HepG2 (cell line): ENCODE results near the gene PCDH12. TPM values are rescaled to one million over a fixed set of nuclear protein-coding genes. Genes with fewer than 3 reads are reported as not detected.

Source experiments
- ATAC-seq: fragments of 200-7000 bp; cut with Tn5 transposase; 3 replicates; pipeline ENCODE4 v1.9.1; 2020; ENCODE audit warnings: mild to moderate bottlenecking, moderate library complexity
- BruUV-seq: library from RNA; stranded (reverse); fragments of 400-500 nt; replicated peaks from 2 replicates; lab custom pipeline; 2021; lab: Mats Ljungman, UMichigan
- CTCF ChIA-PET: fragments of 300-600 bp; formaldehyde crosslinking; extraction: SDS; loops from one replicate; lab custom pipeline; 2021; ENCODE audit warnings: low total read pairs, inconsistent platforms, low intra/inter-chr PET ratio; lab: Yijun Ruan, JAX
- POLR2A ChIA-PET: fragments of 350-600 bp; sonication (Branson Sonifier 250); formaldehyde crosslinking; loops from one replicate; lab custom pipeline; 2020; ENCODE audit warnings: antibody characterized with exemption, inconsistent platforms; lab: Yijun Ruan, JAX
- DNase-seq: peaks from one replicate; pipeline ENCODE4 v3.0.0-alpha.2; 2015; ENCODE audit warnings: low spot score
- FAIRE-seq: peaks from 3 replicates; lab custom pipeline; 2011; peaks lifted over from hg19 to GRCh38; lab: Jason Lieb, UNC
- H2AFZ ChIP-seq: one replicate; pipeline ENCODE4 v1.6.1; 2011; ENCODE audit warnings: low read length, inconsistent platforms
- H3K27ac ChIP-seq: fragments of 300-600 bp; 3 replicates; pipeline ENCODE4 v1.8.0; 2011; ENCODE audit warnings: mixed run types, mild to moderate bottlenecking, mixed read lengths, low read length, inconsistent platforms; ENCODE audit not compliant: insufficient read depth; ENCODE audit errors: extremely low read length
- H3K27me3 ChIP-seq, 2 experiments: fragments of 200-600 bp in 1 of 2; 2 replicates in 1 of 2; 3 replicates in 1 of 2; pipeline versions ENCODE4 v1.6.0 to v1.8.0; 2011; ENCODE audit warnings: low read length in 2 of 2, mild to moderate bottlenecking in 2 of 2, moderate library complexity in 2 of 2, inconsistent platforms in 1 of 2; ENCODE audit not compliant: insufficient read depth in 2 of 2, control insufficient read depth in 1 of 2
- H3K36me3 ChIP-seq, 2 experiments: fragments of 200-600 bp in 1 of 2; replicated peaks in 1 of 2; 2 replicates in 1 of 2; 3 replicates in 1 of 2; pipeline versions ENCODE4 v1.5.1 to v1.8.0; 2011; ENCODE audit warnings: low read length in 2 of 2, inconsistent platforms in 1 of 2; ENCODE audit not compliant: insufficient read depth in 2 of 2, control insufficient read depth in 1 of 2
- H3K4me1 ChIP-seq: 2 replicates; pipeline ENCODE4 v1.5.1; 2012; ENCODE audit warnings: low read length, inconsistent platforms; ENCODE audit not compliant: insufficient read depth
- H3K4me2 ChIP-seq: 2 replicates; pipeline ENCODE4 v1.6.0; 2011; ENCODE audit warnings: low read depth, low read length, inconsistent platforms
- H3K4me3 ChIP-seq, 3 experiments: fragments of 200-600 bp in 1 of 3; sonication (generic), shearing (Covaris generic) in 1 of 3; replicated peaks in 1 of 3; 2 replicates each; pipeline ENCODE4 v1.5.1; 2011 to 2016; ENCODE audit warnings: low read length in 3 of 3, inconsistent platforms in 2 of 3, low read depth in 2 of 3, mild to moderate bottlenecking in 2 of 3, control low read depth in 1 of 3, mixed read lengths in 1 of 3; ENCODE audit not compliant: insufficient read depth in 1 of 3
- H3K79me2 ChIP-seq: one replicate; pipeline ENCODE4 v1.6.1; 2011; ENCODE audit warnings: low read length, inconsistent platforms; ENCODE audit not compliant: insufficient read depth
- H3K9ac ChIP-seq: 2 replicates; pipeline ENCODE4 v1.6.0; 2011; ENCODE audit warnings: mild to moderate bottlenecking, low read depth, low read length, inconsistent platforms; ENCODE audit not compliant: insufficient read depth
- H3K9me3 ChIP-seq: 2 replicates; pipeline ENCODE4 v1.5.1; 2012; ENCODE audit warnings: mild to moderate bottlenecking, low read length
- H4K20me1 ChIP-seq: 2 replicates; pipeline ENCODE4 v1.6.0; 2011; ENCODE audit warnings: inconsistent platforms, mild to moderate bottlenecking, low read length, moderate library complexity; ENCODE audit not compliant: insufficient read depth
- HOXA7 ChIP-seq: sonication (generic); formaldehyde crosslinking; IDR thresholded peaks from 2 replicates; pipeline ENCODE4 v1.8.1; 2022; ENCODE audit warnings: mild to moderate bottlenecking, missing genetic modification reagents, moderate library complexity
- NCOA5 ChIP-seq: sonication (generic); formaldehyde crosslinking; IDR thresholded peaks from 2 replicates; pipeline ENCODE4 v1.4.0; 2020; ENCODE audit warnings: missing genetic modification reagents
- SIX1 ChIP-seq: sonication (generic); formaldehyde crosslinking; IDR thresholded peaks from 2 replicates; pipeline ENCODE4 v1.4.0; 2020; ENCODE audit warnings: missing genetic modification reagents, borderline replicate concordance
- SNAI1 ChIP-seq: sonication (generic); formaldehyde crosslinking; IDR thresholded peaks from 2 replicates; pipeline ENCODE4 v1.5.0; 2020; ENCODE audit warnings: mild to moderate bottlenecking, missing genetic modification reagents, borderline replicate concordance
- ZNF451 ChIP-seq: sonication (generic); formaldehyde crosslinking; IDR thresholded peaks from 2 replicates; pipeline ENCODE4 v1.5.0; 2020; ENCODE audit warnings: mild to moderate bottlenecking, missing genetic modification reagents
- ZNF510 ChIP-seq: sonication (generic); formaldehyde crosslinking; IDR thresholded peaks from 2 replicates; pipeline ENCODE4 v1.4.0; 2020; ENCODE audit warnings: low read depth, mild to moderate bottlenecking, missing genetic modification reagents
- ZNF557 ChIP-seq: sonication (generic); formaldehyde crosslinking; IDR thresholded peaks from 2 replicates; pipeline ENCODE4 v1.4.0; 2020; ENCODE audit warnings: missing genetic modification reagents
- ZNF782 ChIP-seq: sonication (generic); formaldehyde crosslinking; IDR thresholded peaks from 2 replicates; pipeline ENCODE4 v1.4.0; 2020; ENCODE audit warnings: missing genetic modification reagents, mild to moderate bottlenecking, borderline replicate concordance
- ZNF816 ChIP-seq: sonication (generic); formaldehyde crosslinking; IDR thresholded peaks from 2 replicates; pipeline ENCODE4 v1.8.0; 2022; ENCODE audit warnings: missing genetic modification reagents, mild to moderate bottlenecking, borderline replicate concordance
- in situ Hi-C: cut with HindIII; loops from 2 replicates; pipeline ENCODE4 v1.10.0; 2017; ENCODE audit warnings: low pct_unique_long_range_greater_than_20kb; ENCODE audit not compliant: extremely low pct_ligation_motif_present
- intact Hi-C: fragments of 100-400 bp; cut with micrococcal nuclease; formaldehyde crosslinking; loops from one replicate; pipeline ENCODE4 v1.10.0; 2022; ENCODE audit not compliant: unreplicated experiment
- polyA plus RNA-seq, 8 experiments: library from polyadenylated mRNA; depleted of rRNA in 3 of 8; stranded (reverse) in 7 of 8; unstranded in 1 of 8; fragments of >200 nt; fragmentation: Illumina TruSeq in 4 of 8; extraction: Trizol in 4 of 8; gene quantifications; 2 replicates each; pipeline versions ENCODE4 v1.2.1 to v1.2.3, GENCODE V29; 2011 to 2016; ENCODE audit warnings: low read depth in 4 of 8, missing spikeins in 1 of 8, mixed read lengths in 1 of 8; ENCODE audit not compliant: insufficient read depth in 1 of 8
- total RNA-seq, 5 experiments: library from RNA; depleted of rRNA; stranded (reverse); fragments of >200 nt; fragmentation: Illumina TruSeq; extraction: Trizol; gene quantifications; 2 replicates each; pipeline ENCODE4 v1.2.3, GENCODE V29; 2016; ENCODE audit warnings: low read depth in 1 of 5

Gene PCDH12
- total and polyA plus RNA-seq, 2 of the 13 experiments (the other 11 are each of a cell fraction or from before 2014, with no cell fraction given), result not detected

DNA sequence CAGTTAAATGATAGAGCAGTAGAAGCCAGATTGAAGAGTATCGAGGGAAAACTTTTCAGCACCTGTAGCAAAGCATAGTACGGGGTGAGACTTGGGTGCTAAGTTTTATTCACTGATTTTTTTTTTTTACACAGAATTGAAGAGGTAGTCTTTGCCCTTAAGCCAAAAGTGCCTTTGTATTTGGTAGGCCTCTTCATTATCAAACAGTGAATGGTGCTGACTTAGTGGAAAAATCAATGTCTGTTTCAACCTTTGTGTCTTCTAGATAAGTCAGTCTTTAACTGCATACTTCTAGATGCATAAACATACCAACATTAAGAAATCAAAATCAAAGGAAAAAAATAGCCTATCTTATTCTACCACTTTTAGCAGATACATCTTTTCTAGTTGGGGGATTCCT is 24.6 kb upstream of the PCDH12 start (continued):
- TF ChIP-seq ZNF782 (CRISPR knock-in tag) (no peak), SNAI1 (CRISPR knock-in tag) (no peak)

DNA sequence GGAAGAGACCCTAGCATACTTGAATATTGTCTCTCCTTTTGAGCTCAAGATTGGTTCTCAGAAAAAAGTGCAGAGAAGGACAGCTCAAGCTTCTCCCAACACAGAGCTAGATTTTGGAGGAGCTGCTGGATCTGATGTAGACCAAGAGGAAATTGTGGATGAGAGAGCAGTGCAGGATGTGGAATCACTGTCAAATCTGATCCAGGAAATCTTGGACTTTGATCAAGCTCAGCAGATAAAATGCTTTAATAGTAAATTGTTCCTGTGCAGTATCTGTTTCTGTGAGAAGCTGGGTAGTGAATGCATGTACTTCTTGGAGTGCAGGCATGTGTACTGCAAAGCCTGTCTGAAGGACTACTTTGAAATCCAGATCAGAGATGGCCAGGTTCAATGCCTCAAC is 20.4 kb upstream of the PCDH12 start:
- POLR2A ChIA-PET, result interaction anchor here (2.3 kb wide), 1 partner anchor 9 kb away, joined by 9 read pairs; the partner anchor contains the start of gene RNF14
- peaks cover 18% of the 10 kb centered on the region for H3K4me1 ChIP-seq
- H3K4me2 ChIP-seq, result no peak overlapping the region
- intact Hi-C loops, result no loop called here
- H3K79me2 ChIP-seq, result no peaks in the 10 kb centered on the region
- CTCF ChIA-PET, result no interaction called here
- no peak for ATAC-seq
- in situ Hi-C loops, result loop anchor here (25.0 kb wide), 1 partner anchor 584 kb away; no protein-coding TSS in a partner anchor
- H4K20me1 ChIP-seq, result no peaks in the 10 kb centered on the region
- no peak for DNase-seq
- H3K36me3 ChIP-seq, result peaks cover 5 to 36% of the 10 kb centered on the region in 2 experiments
- H3K9ac ChIP-seq, result no peak overlapping the region
- no peaks in the 10 kb centered on the region; a peak in 1 of 5 replicates for H3K27me3 ChIP-seq
- H3K27ac ChIP-seq, result no peak overlapping the region
- no peak overlapping the region for H3K4me3 ChIP-seq
- TF ChIP-seq ZNF816 (CRISPR knock-in tag) (no peak), SIX1 (CRISPR knock-in tag) (no peak), ZNF557 (CRISPR knock-in tag) (no peak), ZNF510 (CRISPR knock-in tag) (no peak), NCOA5 (no peak), HOXA7 (CRISPR knock-in tag) (no peak), ZNF451 (CRISPR knock-in tag) (no peak)
- H3K9me3 ChIP-seq, result no peaks in the 10 kb centered on the region
- no peak overlapping the region for H2AFZ ChIP-seq
- BruUV-seq, result no TSS peak
- FAIRE-seq, result no peak
